Embryonic facial prominence (tissue), 1 donor: ENCODE data around the gene ARHGAP26.

Experiments
- DNase-seq: peaks from one replicate; pipeline ENCODE4 v3.0.0-alpha.2; 2016; ENCODE audit errors: extremely low spot score

The ARHGAP26 gene

GRCh38 chr5:143239882-143240518 is 469.8 kb downstream of the ARHGAP26 start:
- no peak for DNase-seq

GRCh38 chr5:143241892-143242291 is 471.7 kb downstream of the ARHGAP26 start:
- DNase-seq = no peak

GRCh38 chr5:143243103-143243502 is 472.9 kb downstream of the ARHGAP26 start:
- DNase-seq = no peak

- DNase-seq = no peak
Observed at GRCh38 chr5:143244000-143244736, 474.0 kb downstream of the ARHGAP26 start.

DNA sequence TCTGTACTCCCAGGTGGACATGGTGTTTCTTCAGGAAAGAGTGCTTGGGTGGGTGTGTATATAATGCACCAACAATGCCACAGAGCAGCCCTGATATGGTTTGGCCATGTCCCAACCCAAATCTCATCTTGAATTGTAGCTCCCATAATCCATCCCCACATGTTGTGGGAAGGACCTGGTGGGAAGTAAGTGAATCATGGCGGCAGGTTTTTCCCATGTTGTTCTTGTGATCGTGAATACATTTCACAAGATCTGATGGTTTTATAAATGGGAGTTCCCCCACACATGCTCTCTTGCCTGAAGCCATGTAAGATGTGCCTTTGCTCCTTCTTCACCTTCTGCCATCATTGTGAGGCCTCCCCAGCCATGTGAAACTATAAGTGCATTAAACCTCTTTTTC is 474.8 kb downstream of the ARHGAP26 start:
- no peak for DNase-seq

- no peak for DNase-seq
Observed at GRCh38 chr5:143245929-143246561, 475.9 kb downstream of the ARHGAP26 start.

GRCh38 chr5:143247134-143247815 is 477.1 kb downstream of the ARHGAP26 start:
- no peak for DNase-seq

DNA sequence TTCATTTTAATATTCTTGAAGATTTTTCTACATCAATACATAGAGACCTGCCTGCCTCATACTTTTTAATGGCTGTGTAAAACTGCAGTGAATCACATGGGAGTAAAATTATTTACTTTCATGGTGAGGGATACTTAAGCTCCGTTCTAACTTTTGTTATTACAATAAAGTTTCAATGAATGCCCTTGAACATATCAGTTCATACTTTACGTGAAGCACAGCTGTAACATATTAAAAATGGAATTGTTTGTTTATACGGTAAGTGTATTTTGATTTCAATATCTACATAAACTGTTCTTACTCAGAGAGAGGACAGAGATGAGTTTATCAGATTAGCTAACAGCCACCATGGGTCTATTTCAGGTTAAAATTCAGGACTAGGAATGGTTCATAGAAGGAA is 478.2 kb downstream of the ARHGAP26 start:
- no peak for DNase-seq

GRCh38 chr5:143248822-143249579 is 478.8 kb downstream of the ARHGAP26 start:
- no peak for DNase-seq

DNA sequence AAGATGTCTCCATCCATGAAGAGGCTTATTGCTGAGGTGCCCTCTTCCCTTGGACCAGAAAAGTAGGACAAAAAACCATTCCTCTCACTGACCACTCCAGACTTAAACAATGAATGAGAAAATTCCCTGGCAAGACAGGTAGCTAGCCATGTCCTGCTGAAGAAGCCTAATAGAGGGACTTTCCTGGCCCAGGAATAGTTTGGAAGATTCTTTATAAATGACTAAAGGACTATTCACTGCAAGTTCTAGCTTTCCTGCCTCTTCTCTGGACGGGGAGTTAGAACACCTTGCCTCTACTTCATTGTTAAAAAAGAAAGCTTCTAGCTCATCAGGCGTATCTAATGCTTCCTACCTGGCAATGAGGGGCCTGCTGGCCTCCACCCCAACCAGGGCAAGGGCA is 479.7 kb downstream of the ARHGAP26 start:
- no peak for DNase-seq

- no peak for DNase-seq
Observed at GRCh38 chr5:143251190-143251589, 481.0 kb downstream of the ARHGAP26 start.

DNA sequence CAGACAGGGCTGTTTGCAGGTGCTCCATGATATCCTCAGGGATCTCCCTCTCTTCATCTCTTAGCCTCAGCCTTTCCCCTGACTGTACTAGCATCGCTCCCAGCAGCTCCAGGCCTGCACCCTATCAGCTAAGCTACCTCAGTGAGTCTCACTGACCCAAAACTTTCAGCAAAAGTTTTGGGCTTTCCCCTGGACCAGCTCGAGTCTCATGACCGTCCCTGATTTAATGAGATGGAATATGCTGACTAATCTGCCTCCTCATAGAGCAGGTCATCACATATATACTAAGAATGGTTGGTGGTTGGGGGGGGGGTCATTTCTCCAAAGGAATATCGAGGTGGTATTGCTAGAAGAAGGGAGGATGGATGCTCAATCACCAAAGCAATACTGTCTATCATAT is 481.8 kb downstream of the ARHGAP26 start:
- no peak for DNase-seq

- DNase-seq = no peak
Observed at GRCh38 chr5:143254819-143255218, 484.6 kb downstream of the ARHGAP26 start.

GRCh38 chr5:143258559-143259253 is 488.5 kb downstream of the ARHGAP26 start:
- DNase-seq = no peak

DNA sequence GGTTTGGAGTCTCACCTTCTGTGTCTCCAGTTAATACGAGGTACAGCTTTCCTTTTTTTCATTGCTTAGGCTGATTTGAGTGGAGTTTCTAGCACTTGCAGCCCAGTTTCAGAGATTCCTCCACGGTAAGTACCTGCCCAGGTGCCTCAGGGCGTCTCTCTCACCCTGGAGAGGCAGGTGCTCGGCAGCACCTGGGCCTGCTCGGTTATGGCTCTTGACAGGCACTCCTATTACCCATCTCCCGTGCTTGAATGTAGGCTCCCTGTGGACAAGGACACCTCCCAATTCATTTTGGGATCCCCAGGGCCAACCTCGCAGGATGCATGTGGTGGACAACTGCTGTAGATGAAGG is 489.1 kb downstream of the ARHGAP26 start:
- DNase-seq = no peak

- DNase-seq = no peak
Observed at GRCh38 chr5:143261748-143262392, 491.7 kb downstream of the ARHGAP26 start.

- DNase-seq = no peak
Observed at GRCh38 chr5:143262393-143263174, 492.4 kb downstream of the ARHGAP26 start.

GRCh38 chr5:143263272-143263810 is 493.2 kb downstream of the ARHGAP26 start:
- no peak for DNase-seq

- DNase-seq = no peak
Observed at GRCh38 chr5:143265995-143266394, 495.8 kb downstream of the ARHGAP26 start.

DNA sequence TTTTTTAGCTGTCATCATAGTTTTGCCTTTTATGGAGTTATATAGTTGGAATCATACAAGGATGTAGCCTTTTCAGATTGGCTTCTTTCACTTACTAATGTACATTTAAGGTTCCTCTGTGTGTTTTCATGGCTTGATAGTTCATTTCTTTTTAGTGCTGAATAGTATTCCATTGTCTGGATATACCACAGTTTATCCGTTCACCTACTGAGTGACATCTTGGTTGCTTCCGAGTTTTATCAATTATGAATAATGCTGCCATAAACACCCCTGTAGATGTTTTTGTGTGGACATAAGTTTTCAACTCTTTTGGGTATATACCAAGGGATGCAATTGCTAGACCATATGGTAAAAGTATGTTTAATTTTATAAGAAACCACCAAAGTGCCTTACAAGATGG is 497.0 kb downstream of the ARHGAP26 start:
- no peak for DNase-seq
